ENCODE results near the gene NAT8.
"Not testable (repeated sequence)": the region's sequence is repeated elsewhere in the genome, so short reads cannot be mapped to it uniquely, and the experiment has no call there.

GRCh38 chr2:73688494-73688893, 46.3 kb upstream of the NAT8 start:
- not testable (repeated sequence) for TF ChIP-seq ZFX (IDR thresholded peaks at IDR 0.05; ENCODE audit: borderline replicate concordance); CTCF (IDR thresholded peaks at IDR 0.05)
